ENCODE data around the gene IDUA. TPM values are rescaled to one million over a fixed set of nuclear protein-coding genes. Genes with fewer than 3 reads are reported as not detected.

IDUA gene
- total RNA-seq, 1 donor from 2014 or later: 9.0 TPM

- H3K27me3 ChIP-seq (ENCODE audit: low read depth): no peaks in the 10 kb centered on the region
- intact Hi-C loops (cut with micrococcal nuclease): no loop called here
- H3K4me1 ChIP-seq: peaks cover 7% of the 10 kb centered on the region
- H3K9me3 ChIP-seq (replicated peaks): no peaks in the 10 kb centered on the region
- DNase-seq: no peak
- no peak overlapping the region for H3K4me3 ChIP-seq
- peaks cover 16% of the 10 kb centered on the region for H3K36me3 ChIP-seq
- TF ChIP-seq CTCF (IDR thresholded peaks at IDR 0.05; ENCODE audit: borderline replicate concordance): no peak
- H3K27ac ChIP-seq (replicated peaks): no peak overlapping the region
Measured at GRCh38 chr4:947491-947971, 39.3 kb upstream of the IDUA start.

- DNase-seq: no peak
- no peak overlapping the region for H3K4me3 ChIP-seq
- H3K36me3 ChIP-seq: peaks cover 20% of the 10 kb centered on the region
- H3K4me1 ChIP-seq: peaks cover 7% of the 10 kb centered on the region
- no peak overlapping the region for H3K27ac ChIP-seq (replicated peaks)
- H3K27me3 ChIP-seq (ENCODE audit: low read depth): no peaks in the 10 kb centered on the region
- no peaks in the 10 kb centered on the region for H3K9me3 ChIP-seq (replicated peaks)
- intact Hi-C loops (cut with micrococcal nuclease): no loop called here
- no peak for TF ChIP-seq CTCF (IDR thresholded peaks at IDR 0.05; ENCODE audit: borderline replicate concordance)
Measured at GRCh38 chr4:948101-948935, 38.5 kb upstream of the IDUA start.

- DNase-seq: no peak
- Histone ChIP-seq H3K27ac (replicated peaks) (no peak overlapping the region), H3K9me3 (replicated peaks) (no peaks in the 10 kb centered on the region), H3K27me3 (ENCODE audit: low read depth) (no peaks in the 10 kb centered on the region), H3K4me3 (no peak overlapping the region), H3K4me1 (peaks cover 7% of the 10 kb centered on the region), H3K36me3 (peaks cover 20% of the 10 kb centered on the region)
- TF ChIP-seq CTCF (IDR thresholded peaks at IDR 0.05; ENCODE audit: borderline replicate concordance): no peak
- intact Hi-C loops (cut with micrococcal nuclease): no loop called here
Measured at GRCh38 chr4:948936-949300, 37.9 kb upstream of the IDUA start.

- DNase-seq: no peak
- Histone ChIP-seq H3K4me3 (no peak overlapping the region), H3K27ac (replicated peaks) (no peak overlapping the region), H3K9me3 (replicated peaks) (no peaks in the 10 kb centered on the region), H3K27me3 (ENCODE audit: low read depth) (no peaks in the 10 kb centered on the region), H3K36me3 (peaks cover 25% of the 10 kb centered on the region), H3K4me1 (peaks cover 7% of the 10 kb centered on the region)
- TF ChIP-seq CTCF (IDR thresholded peaks at IDR 0.05; ENCODE audit: borderline replicate concordance): no peak
- intact Hi-C loops (cut with micrococcal nuclease): no loop called here
Measured at GRCh38 chr4:949656-950055, 37.2 kb upstream of the IDUA start.

DNA sequence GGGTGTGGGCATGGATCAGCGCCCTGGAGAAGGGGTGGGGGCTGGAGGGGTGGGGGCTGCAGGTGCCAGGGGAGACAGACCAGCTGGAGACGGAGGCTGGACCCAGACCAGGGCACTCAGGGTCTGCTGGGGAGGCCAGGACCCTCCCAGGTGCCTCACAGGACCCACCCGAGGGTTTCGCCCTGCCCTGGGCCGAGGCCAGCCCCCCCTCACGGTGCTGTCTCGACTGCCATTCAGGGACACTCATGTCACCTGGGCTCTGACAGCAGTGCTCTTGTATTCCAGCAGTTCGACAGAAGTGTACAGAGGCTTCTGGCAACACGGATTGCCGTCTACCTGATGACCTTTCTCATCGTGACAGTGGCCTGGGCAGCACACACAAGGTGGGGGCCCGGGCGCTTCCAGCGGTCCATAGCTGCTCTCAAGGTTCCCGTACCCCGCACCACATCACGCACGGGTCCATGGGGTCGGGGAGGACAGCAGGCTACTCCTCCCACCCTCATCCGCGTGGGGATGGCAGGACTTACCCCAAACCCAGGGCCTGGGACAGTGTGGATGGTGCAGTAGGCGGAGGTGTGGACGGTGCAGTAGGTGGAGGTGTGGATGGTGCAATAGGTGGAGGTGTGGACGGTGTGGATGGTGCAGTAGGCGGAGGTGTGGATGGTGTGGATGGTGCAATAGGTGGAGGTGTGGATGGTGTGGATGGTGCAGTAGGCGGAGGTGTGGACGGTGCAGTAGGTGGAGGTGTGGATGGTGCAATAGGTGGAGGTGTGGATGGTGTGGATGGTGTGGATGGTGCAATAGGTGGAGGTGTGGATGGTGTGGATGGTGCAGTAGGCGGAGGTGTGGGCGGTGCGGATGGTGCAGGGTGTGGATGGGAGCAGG, 36.5 kb upstream of the IDUA start:
- no peaks in the 10 kb centered on the region for H3K27me3 ChIP-seq (ENCODE audit: low read depth)
- no peak for TF ChIP-seq CTCF (IDR thresholded peaks at IDR 0.05; ENCODE audit: borderline replicate concordance)
- H3K9me3 ChIP-seq (replicated peaks): no peaks in the 10 kb centered on the region
- intact Hi-C loops (cut with micrococcal nuclease): no loop called here
- no peak overlapping the region for H3K4me3 ChIP-seq
- H3K36me3 ChIP-seq: peaks cover 32% of the 10 kb centered on the region
- no peak for DNase-seq
- no peak overlapping the region for H3K27ac ChIP-seq (replicated peaks)
- H3K4me1 ChIP-seq: peaks cover 7% of the 10 kb centered on the region
